Spleen (tissue), 7 donors: ENCODE measurements around the gene DDAH1.

Experiments used
- POLR2AphosphoS5 ChIP-seq, 3 donors: sonication (generic); formaldehyde crosslinking; IDR thresholded peaks; one replicate each; pipeline ENCODE4 v1.5.1; 2017; ENCODE audit warnings: antibody characterized with exemption in 3 of 3
- TF ChIP-seq, protein P1 (sequence below), 11 experiments: fragments of 200-600 bp in 7 of 11; fragments of 450-650 bp in 4 of 11; sonication (generic) in 4 of 11; IDR thresholded peaks in 8 of 11; conservative IDR thresholded peaks in 3 of 11; 1 replicate in 7 of 11; 2 replicates in 4 of 11; pipeline versions ENCODE4 v1.4.0 to v1.8.0; 2016 to 2021; ENCODE audit warnings: antibody characterized with exemption in 11 of 11, inconsistent platforms in 4 of 11, mild to moderate bottlenecking in 1 of 11
- donor health status: DM: no; HTN: no; CAD: no; lungs with moderate emphysema.
- donor health status: DM: no; HTN: no; CAD: no.
- donor health status: DM: no; HTN: no; CAD: no.

DNA sequence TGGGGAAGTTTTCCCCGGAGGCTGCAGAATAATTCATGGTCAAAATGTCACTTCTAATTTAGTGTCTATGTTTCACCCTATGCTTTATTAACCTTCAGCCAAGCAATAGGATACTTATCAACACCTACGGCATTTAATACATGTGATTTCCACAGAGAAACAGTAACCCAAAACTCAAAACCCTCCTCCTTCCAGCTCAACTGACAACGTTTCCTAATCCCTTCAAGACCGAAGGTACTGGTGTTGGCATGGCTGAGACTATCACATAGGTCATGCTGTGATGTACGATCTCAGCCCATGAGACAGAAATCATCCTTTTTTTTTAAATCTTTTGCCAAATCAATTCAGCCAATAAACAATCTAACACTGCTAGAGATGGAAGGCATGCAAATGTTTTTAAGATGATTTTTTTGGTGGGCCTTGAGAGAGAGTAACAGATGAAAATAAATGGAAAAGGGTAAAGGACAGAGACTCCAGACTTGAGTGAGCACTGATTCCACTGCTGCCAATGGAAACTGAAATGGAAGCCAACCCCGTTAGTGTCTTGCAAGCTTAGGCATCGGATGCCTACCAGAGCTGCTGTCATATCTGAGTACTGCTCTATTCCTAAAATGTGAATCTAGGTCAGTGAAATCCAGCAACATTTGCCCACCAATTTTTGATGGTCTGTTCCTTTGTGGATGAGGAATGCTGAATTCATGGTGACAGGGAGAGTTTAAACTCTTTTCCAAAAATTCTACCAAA is 125.1 kb downstream of the DDAH1 start:
- TF ChIP-seq, protein P1, sequence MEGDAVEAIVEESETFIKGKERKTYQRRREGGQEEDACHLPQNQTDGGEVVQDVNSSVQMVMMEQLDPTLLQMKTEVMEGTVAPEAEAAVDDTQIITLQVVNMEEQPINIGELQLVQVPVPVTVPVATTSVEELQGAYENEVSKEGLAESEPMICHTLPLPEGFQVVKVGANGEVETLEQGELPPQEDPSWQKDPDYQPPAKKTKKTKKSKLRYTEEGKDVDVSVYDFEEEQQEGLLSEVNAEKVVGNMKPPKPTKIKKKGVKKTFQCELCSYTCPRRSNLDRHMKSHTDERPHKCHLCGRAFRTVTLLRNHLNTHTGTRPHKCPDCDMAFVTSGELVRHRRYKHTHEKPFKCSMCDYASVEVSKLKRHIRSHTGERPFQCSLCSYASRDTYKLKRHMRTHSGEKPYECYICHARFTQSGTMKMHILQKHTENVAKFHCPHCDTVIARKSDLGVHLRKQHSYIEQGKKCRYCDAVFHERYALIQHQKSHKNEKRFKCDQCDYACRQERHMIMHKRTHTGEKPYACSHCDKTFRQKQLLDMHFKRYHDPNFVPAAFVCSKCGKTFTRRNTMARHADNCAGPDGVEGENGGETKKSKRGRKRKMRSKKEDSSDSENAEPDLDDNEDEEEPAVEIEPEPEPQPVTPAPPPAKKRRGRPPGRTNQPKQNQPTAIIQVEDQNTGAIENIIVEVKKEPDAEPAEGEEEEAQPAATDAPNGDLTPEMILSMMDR (IDR thresholded peaks at IDR 0.05 in 8 of 11, conservative IDR thresholded peaks at IDR 0.05 in 3 of 11): no peak
- no peak for TF ChIP-seq POLR2AphosphoS5 (IDR thresholded peaks at IDR 0.05)
